IMR-90 (cell line): ENCODE data around the gene PCK2. TPM values are rescaled to one million over a fixed set of nuclear protein-coding genes. Genes with fewer than 3 reads are reported as not detected.

Experiments
- CHD1 ChIP-seq: IDR thresholded peaks from 2 replicates; pipeline ENCODE4 v1.6.1; 2012; ENCODE audit warnings: low read depth, low read length, improper control_type of control experiment
- FOS ChIP-seq: fragments of 150-350 bp; IDR thresholded peaks from 2 replicates; pipeline ENCODE4 v1.6.1; 2016; ENCODE audit warnings: low read depth, low read length
- MAZ ChIP-seq: IDR thresholded peaks from 2 replicates; pipeline ENCODE4 v1.6.1; 2012; ENCODE audit warnings: low read depth, mild to moderate bottlenecking, low read length, improper control_type of control experiment, moderate library complexity, borderline replicate concordance
- POLR2A ChIP-seq: IDR thresholded peaks from 2 replicates; pipeline ENCODE4 v1.6.1; 2012; ENCODE audit warnings: mild to moderate bottlenecking, low read depth, low read length
- RCOR1 ChIP-seq: IDR thresholded peaks from 2 replicates; pipeline ENCODE4 v1.6.1; 2012; ENCODE audit warnings: mild to moderate bottlenecking, low read length, improper control_type of control experiment; ENCODE audit not compliant: insufficient replicate concordance
- RFX5 ChIP-seq: IDR thresholded peaks from 2 replicates; pipeline ENCODE4 v1.8.0; 2012; ENCODE audit warnings: low read depth, mild to moderate bottlenecking, low read length, moderate library complexity
- polyA plus RNA-seq, 3 experiments: library from polyadenylated mRNA; depleted of rRNA; stranded (reverse); fragments of >200 nt; gene quantifications; 2 replicates each; pipeline ENCODE4 v1.2.3, GENCODE V29; 2012; ENCODE audit warnings: low replicate concordance in 1 of 3
- total RNA-seq: library from RNA; depleted of rRNA; stranded (reverse); fragments of >200 nt; gene quantifications from 2 replicates; pipeline ENCODE4 v1.2.3, GENCODE V29; 2012
- TF ChIP-seq, protein P1 (sequence below): fragments of 150-350 bp; IDR thresholded peaks from 2 replicates; pipeline ENCODE4 v1.6.1; 2016; ENCODE audit warnings: low read depth, mild to moderate bottlenecking, low read length, moderate library complexity, borderline replicate concordance

PCK2 gene
- total and polyA plus RNA-seq, 2 of the 4 experiments (the other 2 are of a cell fraction) = 13.4 to 29.4 TPM

GRCh38 chr14:24146453-24146977, 52.4 kb downstream of the PCK2 start, which contains the start of gene PSME2 (continued):
- TF ChIP-seq, protein P1, sequence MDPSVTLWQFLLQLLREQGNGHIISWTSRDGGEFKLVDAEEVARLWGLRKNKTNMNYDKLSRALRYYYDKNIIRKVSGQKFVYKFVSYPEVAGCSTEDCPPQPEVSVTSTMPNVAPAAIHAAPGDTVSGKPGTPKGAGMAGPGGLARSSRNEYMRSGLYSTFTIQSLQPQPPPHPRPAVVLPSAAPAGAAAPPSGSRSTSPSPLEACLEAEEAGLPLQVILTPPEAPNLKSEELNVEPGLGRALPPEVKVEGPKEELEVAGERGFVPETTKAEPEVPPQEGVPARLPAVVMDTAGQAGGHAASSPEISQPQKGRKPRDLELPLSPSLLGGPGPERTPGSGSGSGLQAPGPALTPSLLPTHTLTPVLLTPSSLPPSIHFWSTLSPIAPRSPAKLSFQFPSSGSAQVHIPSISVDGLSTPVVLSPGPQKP = no peak
- TF ChIP-seq RFX5 (no peak), RCOR1 (no peak), FOS (no peak), CHD1 (no peak), POLR2A (peak; percentile 66; the same call in 1 of the 2 replicates), MAZ (peak; percentile 89; the same call in 1 of the 2 replicates)
